Measurements from ENCODE around the gene TARS3.
A peak's percentile ranks its signal among the peaks of the same experiment; 100 is the strongest.
"Not testable (repeated sequence)": the region's sequence is repeated elsewhere in the genome, so short reads cannot be mapped to it uniquely, and the experiment has no call there.

Gene TARS3

GRCh38 chr15:101662203-101662602, 62.1 kb downstream of the TARS3 start:
- TF ChIP-seq CTCF (IDR thresholded peaks at IDR 0.05; ENCODE audit: control extremely low read depth, extremely low read depth, low read depth, missing control alignments) = no peak
- ChIA-PET POLR2A (no interaction called here), CTCF (no interaction called here)
- no peak for DNase-seq (ENCODE audit: extremely low spot score)

DNA sequence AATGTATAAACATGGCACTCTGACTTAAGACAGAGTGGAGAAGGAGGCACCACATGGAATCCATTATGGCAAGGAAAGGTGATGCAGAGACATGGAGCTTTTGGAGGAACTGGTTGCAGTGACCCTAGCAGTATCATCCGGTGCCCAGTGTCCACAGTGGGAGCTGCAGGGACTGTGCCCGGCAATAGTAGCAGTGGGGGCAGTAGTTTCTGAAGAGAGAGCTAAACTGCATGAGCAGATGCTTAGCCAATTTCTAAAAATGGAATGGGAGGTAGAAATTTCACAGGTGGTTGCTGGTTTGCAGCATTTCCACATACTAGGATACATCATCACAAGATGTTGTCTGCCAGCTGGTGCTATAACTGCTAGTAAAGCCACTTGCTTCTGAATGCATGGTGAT, 64.3 kb downstream of the TARS3 start:
- ChIA-PET CTCF (no interaction called here), POLR2A (no interaction called here)
- no peak for TF ChIP-seq CTCF (IDR thresholded peaks at IDR 0.05; ENCODE audit: control extremely low read depth, extremely low read depth, low read depth, missing control alignments)
- DNase-seq (ENCODE audit: extremely low spot score) = no peak

DNA sequence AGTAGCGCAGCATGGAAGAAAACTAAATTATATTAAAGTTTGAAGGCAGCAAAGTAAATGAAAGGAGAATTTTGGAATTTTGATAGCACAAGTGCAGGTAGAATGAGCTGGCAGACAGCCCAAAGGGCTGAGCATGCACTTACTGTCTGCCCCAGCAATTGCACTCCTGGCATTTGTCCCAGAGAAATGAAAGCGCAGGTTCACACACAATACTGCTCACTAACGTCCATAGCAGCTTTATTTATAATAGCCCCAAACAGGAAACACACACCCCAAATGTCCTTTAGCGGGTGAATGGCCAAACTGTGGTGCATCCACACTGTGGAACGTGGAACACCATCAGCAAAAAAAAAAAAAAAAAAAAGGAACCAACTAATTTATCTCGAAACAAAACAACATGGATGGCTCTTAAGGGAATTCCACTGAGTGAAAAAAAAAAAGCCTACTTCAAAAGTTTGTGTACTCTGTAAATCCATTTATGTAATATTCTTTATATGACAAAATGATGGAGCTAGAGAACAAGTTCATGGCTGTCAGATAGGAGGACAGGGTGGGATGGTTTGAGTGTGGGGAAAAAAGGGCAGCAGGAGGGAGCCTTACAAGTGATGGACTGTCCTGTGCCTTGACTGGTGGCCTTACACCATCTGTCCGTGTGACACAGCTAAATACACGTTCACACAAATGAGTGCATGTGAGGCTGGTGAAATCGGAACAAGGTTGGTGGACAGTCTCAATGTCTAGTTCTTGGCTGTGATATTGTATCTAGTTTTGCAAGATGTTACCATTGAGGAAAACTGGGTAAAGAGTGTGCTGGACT, 66.1 kb downstream of the TARS3 start:
- POLR2A ChIA-PET = interaction anchor here (0.7 kb wide), 1 partner anchor 630 kb away, joined by 7 read pairs; no protein-coding TSS in a partner anchor
- CTCF ChIA-PET = interaction anchor here (1.4 to 1.5 kb wide), 5 partner anchors 9 to 426 kb away, joined by 3 to 5 read pairs (median 4); no protein-coding TSS in a partner anchor
- TF ChIP-seq CTCF (IDR thresholded peaks at IDR 0.05; ENCODE audit: control extremely low read depth, extremely low read depth, low read depth, missing control alignments) = no peak
- no peak for DNase-seq (ENCODE audit: extremely low spot score)

DNA sequence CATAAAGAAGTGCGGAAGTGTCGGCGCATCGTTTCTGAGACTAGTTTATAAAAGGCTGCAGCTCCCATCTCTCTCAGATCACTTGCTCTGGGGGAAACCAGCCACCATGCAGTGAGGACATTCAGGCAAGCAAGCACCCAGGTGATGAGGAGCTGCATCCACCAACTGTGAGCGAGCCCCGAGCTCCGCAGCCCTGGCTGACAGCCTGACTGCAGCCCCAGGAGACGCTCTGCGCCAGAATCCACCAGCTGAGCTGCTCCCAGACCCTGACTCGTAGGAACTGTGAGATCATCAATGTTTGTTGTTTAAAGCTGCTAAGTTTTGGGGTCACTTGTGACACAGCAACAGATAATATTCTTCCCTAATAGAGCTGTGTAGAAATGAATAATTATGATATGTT, 67.1 kb downstream of the TARS3 start:
- CTCF ChIA-PET = interaction anchor here (1.4 to 1.5 kb wide), 4 partner anchors 10 to 17 kb away, joined by 4 to 5 read pairs (median 4); no protein-coding TSS in a partner anchor
- TF ChIP-seq CTCF (IDR thresholded peaks at IDR 0.05; ENCODE audit: control extremely low read depth, extremely low read depth, low read depth, missing control alignments) = no peak
- POLR2A ChIA-PET = no interaction called here
- DNase-seq (ENCODE audit: extremely low spot score) = no peak

DNA sequence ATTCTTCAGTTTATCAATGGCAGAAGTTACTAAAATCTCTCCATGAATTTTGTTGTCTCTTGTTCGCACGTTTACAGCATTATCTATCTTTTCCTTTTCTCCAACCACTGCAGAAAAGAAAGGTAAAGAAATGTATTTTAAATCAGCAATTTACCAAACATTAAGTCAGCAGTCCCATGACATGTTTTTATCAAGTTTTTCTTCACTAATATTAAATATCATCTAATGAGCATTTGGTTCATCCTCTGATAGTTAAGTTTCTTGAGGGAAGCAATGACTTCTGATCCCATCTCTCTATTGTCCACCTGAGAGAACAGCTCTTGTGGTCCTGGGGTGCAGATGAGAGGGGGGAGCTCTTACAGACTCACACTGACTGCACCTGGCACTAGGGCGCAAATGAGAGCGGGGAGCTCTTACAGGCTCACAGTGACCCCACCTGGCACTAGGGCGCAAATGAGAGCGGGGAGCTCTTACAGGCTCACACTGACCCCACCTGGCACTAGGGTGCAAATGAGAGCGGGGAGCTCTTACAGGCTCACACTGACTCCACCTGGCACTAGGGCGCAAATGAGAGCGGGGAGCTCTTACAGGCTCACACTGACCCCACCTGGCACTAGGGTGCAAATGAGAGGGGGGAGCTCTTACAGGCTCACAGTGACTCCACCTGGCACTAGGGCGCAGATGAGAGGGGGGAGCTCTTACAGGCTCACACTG, 69.5 kb downstream of the TARS3 start:
- not testable (repeated sequence) for DNase-seq (ENCODE audit: extremely low spot score)
- TF ChIP-seq CTCF (IDR thresholded peaks at IDR 0.05; ENCODE audit: control extremely low read depth, extremely low read depth, low read depth, missing control alignments) = peak; percentile 29
- ChIA-PET CTCF (interaction anchor here (0.8 to 2.5 kb wide), 8 partner anchors 13 to 378 kb away, joined by 3 to 6 read pairs (median 4); no protein-coding TSS in a partner anchor), POLR2A (interaction anchor here (0.7 kb wide), 1 partner anchor 13 kb away, joined by 3 read pairs; no protein-coding TSS in a partner anchor)

- POLR2A ChIA-PET = no interaction called here
- TF ChIP-seq CTCF (IDR thresholded peaks at IDR 0.05; ENCODE audit: control extremely low read depth, extremely low read depth, low read depth, missing control alignments) = no peak
- DNase-seq (ENCODE audit: extremely low spot score) = no peak
- CTCF ChIA-PET = interaction anchor here (1.0 to 2.5 kb wide), 5 partner anchors 25 to 378 kb away, joined by 3 to 6 read pairs (median 4); no protein-coding TSS in a partner anchor
Observed at GRCh38 chr15:101654171-101654570, 70.1 kb downstream of the TARS3 start.

All from GM10248 (cell line).